ENCODE measurements around the gene FOSL1. TPM values are rescaled to one million over a fixed set of nuclear protein-coding genes. Genes with fewer than 3 reads are reported as not detected.

Gene FOSL1
- polyA plus RNA-seq, 1 donor (not counting 4 experiments of a cell fraction or from before 2014, with no cell fraction given), result 21.8 TPM

- H3K4me1 ChIP-seq (ENCODE audit: control insufficient read depth, extremely low read depth, insufficient read depth, low read length), result no peaks in the 10 kb centered on the region
- no peaks in the 10 kb centered on the region for H3K9me3 ChIP-seq (ENCODE audit: control insufficient read depth, low read depth, low read length)
- no peak overlapping the region for H3K27ac ChIP-seq (ENCODE audit: control insufficient read depth, insufficient read depth, low read length)
- no peak overlapping the region for H3K4me2 ChIP-seq (ENCODE audit: control insufficient read depth, extremely low read depth, insufficient read depth, low read depth, low read length)
- no peaks in the 10 kb centered on the region for H4K20me1 ChIP-seq (ENCODE audit: control insufficient read depth, extremely low read depth, insufficient read depth, low read length)
- FAIRE-seq, result no peak
- dilution Hi-C loops (cut with MboI; ENCODE audit: extremely low pct_ligation_motif_present, low sequenced_read_pairs), result no loop called here
- H3K27me3 ChIP-seq (ENCODE audit: control insufficient read depth, extremely low read depth, insufficient read depth, low read length), result no peaks in the 10 kb centered on the region
- no peaks in the 10 kb centered on the region for H3K36me3 ChIP-seq (ENCODE audit: control insufficient read depth in 2 of 2, extremely low read depth in 1 of 2, insufficient read depth in 2 of 2, low read length in 2 of 2)
- no peak overlapping the region for H3K9ac ChIP-seq (ENCODE audit: control insufficient read depth, extremely low read depth, insufficient read depth, low read length)
- no peak overlapping the region for H2AFZ ChIP-seq (ENCODE audit: control insufficient read depth, low read length)
- no peak for TF ChIP-seq EZH2 (IDR thresholded peaks at IDR 0.05; ENCODE audit: low read length)
- TF ChIP-seq, protein P1, sequence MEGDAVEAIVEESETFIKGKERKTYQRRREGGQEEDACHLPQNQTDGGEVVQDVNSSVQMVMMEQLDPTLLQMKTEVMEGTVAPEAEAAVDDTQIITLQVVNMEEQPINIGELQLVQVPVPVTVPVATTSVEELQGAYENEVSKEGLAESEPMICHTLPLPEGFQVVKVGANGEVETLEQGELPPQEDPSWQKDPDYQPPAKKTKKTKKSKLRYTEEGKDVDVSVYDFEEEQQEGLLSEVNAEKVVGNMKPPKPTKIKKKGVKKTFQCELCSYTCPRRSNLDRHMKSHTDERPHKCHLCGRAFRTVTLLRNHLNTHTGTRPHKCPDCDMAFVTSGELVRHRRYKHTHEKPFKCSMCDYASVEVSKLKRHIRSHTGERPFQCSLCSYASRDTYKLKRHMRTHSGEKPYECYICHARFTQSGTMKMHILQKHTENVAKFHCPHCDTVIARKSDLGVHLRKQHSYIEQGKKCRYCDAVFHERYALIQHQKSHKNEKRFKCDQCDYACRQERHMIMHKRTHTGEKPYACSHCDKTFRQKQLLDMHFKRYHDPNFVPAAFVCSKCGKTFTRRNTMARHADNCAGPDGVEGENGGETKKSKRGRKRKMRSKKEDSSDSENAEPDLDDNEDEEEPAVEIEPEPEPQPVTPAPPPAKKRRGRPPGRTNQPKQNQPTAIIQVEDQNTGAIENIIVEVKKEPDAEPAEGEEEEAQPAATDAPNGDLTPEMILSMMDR (optimal IDR thresholded peaks at IDR 0.05 in 1 of 3, IDR thresholded peaks at IDR 0.05 in 1 of 3, conservative IDR thresholded peaks at IDR 0.05 in 1 of 3; ENCODE audit: extremely low read depth in 1 of 3, insufficient read depth in 2 of 3, low read length in 3 of 3), result no peak
- no peaks in the 10 kb centered on the region for H3K79me2 ChIP-seq (ENCODE audit: control insufficient read depth, insufficient read depth, low read length)
- H3K4me3 ChIP-seq (ENCODE audit: control insufficient read depth in 2 of 3, extremely low read depth in 1 of 3, insufficient read depth in 2 of 3, low read depth in 1 of 3, low read length in 3 of 3), result no peak overlapping the region
- no peak for DNase-seq (ENCODE audit: low read depth, low spot score)
- H3K9me1 ChIP-seq (ENCODE audit: control insufficient read depth, extremely low read depth, insufficient read depth, low read length), result no peaks in the 10 kb centered on the region
Measured at GRCh38 chr11:65934014-65934413, 33.8 kb upstream of the FOSL1 start.

- Histone ChIP-seq H4K20me1 (ENCODE audit: control insufficient read depth, extremely low read depth, insufficient read depth, low read length) (no peaks in the 10 kb centered on the region), H3K27ac (ENCODE audit: control insufficient read depth, insufficient read depth, low read length) (no peak overlapping the region), H3K27me3 (ENCODE audit: control insufficient read depth, extremely low read depth, insufficient read depth, low read length) (no peaks in the 10 kb centered on the region), H3K4me2 (ENCODE audit: control insufficient read depth, extremely low read depth, insufficient read depth, low read depth, low read length) (no peak overlapping the region), H2AFZ (ENCODE audit: control insufficient read depth, low read length) (no peak overlapping the region), H3K36me3 (ENCODE audit: control insufficient read depth in 2 of 2, extremely low read depth in 1 of 2, insufficient read depth in 2 of 2, low read length in 2 of 2) (no peaks in the 10 kb centered on the region), H3K79me2 (ENCODE audit: control insufficient read depth, insufficient read depth, low read length) (no peaks in the 10 kb centered on the region), H3K9me1 (ENCODE audit: control insufficient read depth, extremely low read depth, insufficient read depth, low read length) (no peaks in the 10 kb centered on the region), H3K9me3 (ENCODE audit: control insufficient read depth, low read depth, low read length) (no peaks in the 10 kb centered on the region), H3K4me1 (ENCODE audit: control insufficient read depth, extremely low read depth, insufficient read depth, low read length) (no peaks in the 10 kb centered on the region), H3K9ac (ENCODE audit: control insufficient read depth, extremely low read depth, insufficient read depth, low read length) (no peak overlapping the region), H3K4me3 (ENCODE audit: control insufficient read depth in 2 of 3, extremely low read depth in 1 of 3, insufficient read depth in 2 of 3, low read depth in 1 of 3, low read length in 3 of 3) (no peak overlapping the region)
- dilution Hi-C loops (cut with MboI; ENCODE audit: extremely low pct_ligation_motif_present, low sequenced_read_pairs), result no loop called here
- no peak for FAIRE-seq
- DNase-seq (ENCODE audit: low read depth, low spot score), result no peak
- TF ChIP-seq EZH2 (IDR thresholded peaks at IDR 0.05; ENCODE audit: low read length), result no peak
- TF ChIP-seq, protein P1 (optimal IDR thresholded peaks at IDR 0.05 in 1 of 3, IDR thresholded peaks at IDR 0.05 in 1 of 3, conservative IDR thresholded peaks at IDR 0.05 in 1 of 3; ENCODE audit: extremely low read depth in 1 of 3, insufficient read depth in 2 of 3, low read length in 3 of 3), result no peak
Measured at GRCh38 chr11:65932558-65932919, 32.4 kb upstream of the FOSL1 start.

All from keratinocyte (primary cell).